Fibroblast of villous mesenchyme (primary cell): ENCODE data around the gene SOX10. TPM values are rescaled to one million over a fixed set of nuclear protein-coding genes. Genes with fewer than 3 reads are reported as not detected.

Experiments
- DNase-seq: peaks from one replicate; pipeline ENCODE4 v3.0.0-alpha.2; 2010; ENCODE audit warnings: low read depth
- H3K4me3 ChIP-seq: 2 replicates; pipeline ENCODE4 v1.5.1; 2011; ENCODE audit warnings: low read depth, mild to moderate bottlenecking, low read length
- CTCF ChIP-seq: IDR thresholded peaks from 2 replicates; pipeline ENCODE4 v1.5.1; 2012; ENCODE audit warnings: low read depth, mild to moderate bottlenecking, low read length; ENCODE audit not compliant: insufficient read depth
- total RNA-seq: library from RNA; depleted of rRNA; stranded (reverse); fragments of >200 nt; gene quantifications from 2 replicates; pipeline ENCODE4 v1.2.3, GENCODE V29; 2012

The SOX10 gene
- total RNA-seq, 1 donor = not detected

- H3K4me3 ChIP-seq = no peak overlapping the region
- no peak for TF ChIP-seq CTCF
- no peak for DNase-seq
Observed at GRCh38 chr22:37970864-37971263, 13.5 kb downstream of the SOX10 start.

DNA sequence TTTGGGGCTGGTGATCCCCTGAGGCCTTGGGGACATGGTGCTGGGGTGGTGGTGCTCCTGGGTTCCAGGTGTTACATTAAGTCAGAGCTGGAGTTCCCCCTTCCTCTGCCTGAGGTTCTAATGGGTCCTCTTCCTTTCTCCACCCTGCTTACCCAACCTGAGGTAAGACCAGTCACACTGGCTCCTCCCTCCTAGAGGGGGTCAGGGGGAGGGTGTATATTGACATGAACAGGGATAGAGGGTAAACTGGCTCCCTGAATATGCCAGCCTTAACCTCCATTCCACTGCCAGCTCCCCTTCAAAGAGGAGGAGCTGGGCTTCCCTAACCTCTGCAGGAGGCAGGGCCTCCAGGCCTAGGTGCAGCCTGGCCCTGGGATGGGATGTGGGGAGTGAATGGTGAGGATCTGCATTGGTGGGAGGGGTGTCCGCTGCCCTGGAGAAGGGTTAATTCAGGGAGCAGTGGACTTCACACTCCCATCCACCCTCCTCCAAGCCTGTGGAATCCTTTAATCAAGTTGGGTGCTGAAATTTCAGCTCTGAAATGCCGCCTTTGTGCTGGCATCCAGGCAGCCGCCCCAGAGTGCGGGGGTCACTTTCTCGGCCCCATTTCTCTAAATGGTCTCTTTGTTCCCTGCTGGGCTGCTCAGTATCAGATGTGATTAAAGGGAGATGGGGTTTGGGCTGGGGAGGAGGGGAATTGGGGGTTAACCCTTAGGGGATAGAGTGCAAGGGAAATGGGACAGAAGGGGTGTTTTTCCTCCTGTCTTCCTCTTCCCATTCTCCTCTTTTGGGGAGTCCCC lies 15.7 kb downstream of the SOX10 start:
- no peak overlapping the region for H3K4me3 ChIP-seq
- no peak for DNase-seq
- TF ChIP-seq CTCF = no peak

GRCh38 chr22:37967637-37968451 lies 16.5 kb downstream of the SOX10 start:
- no peak for DNase-seq
- TF ChIP-seq CTCF = no peak
- H3K4me3 ChIP-seq = no peak overlapping the region

GRCh38 chr22:37967147-37967546 lies 17.2 kb downstream of the SOX10 start:
- no peak overlapping the region for H3K4me3 ChIP-seq
- DNase-seq = no peak
- no peak for TF ChIP-seq CTCF

GRCh38 chr22:37965940-37966664 lies 18.3 kb downstream of the SOX10 start:
- no peak for DNase-seq
- no peak for TF ChIP-seq CTCF

GRCh38 chr22:37961062-37961461 lies 23.3 kb downstream of the SOX10 start:
- DNase-seq = no peak
- no peak overlapping the region for H3K4me3 ChIP-seq
- TF ChIP-seq CTCF = no peak

More at GRCh38 chr22:37965940-37966664, 18.3 kb downstream of the SOX10 start:
- no peak overlapping the region for H3K4me3 ChIP-seq
